Panc1 (cell line): ENCODE results near the gene POLN. TPM values are rescaled to one million over a fixed set of nuclear protein-coding genes. Genes with fewer than 3 reads are reported as not detected.

Experiments used
- ATAC-seq: fragments of 200-7000 bp; cut with Tn5 transposase; 2 replicates; pipeline ENCODE4 v1.9.1; 2020; ENCODE audit warnings: mild to moderate bottlenecking, moderate library complexity
- BruUV-seq: library from RNA; stranded (reverse); fragments of 400-500 nt; replicated peaks from 2 replicates; lab custom pipeline; 2021; lab: Mats Ljungman, UMichigan
- CTCF ChIA-PET: fragments of 300-600 bp; sonication (Branson Sonifier 250); formaldehyde crosslinking; loops from one replicate; lab custom pipeline; 2022; ENCODE audit warnings: antibody characterized with exemption; lab: Charles Lee
- POLR2A ChIA-PET: fragments of 300-600 bp; sonication (Branson Sonifier 250); formaldehyde crosslinking; loops from one replicate; lab custom pipeline; 2022; ENCODE audit warnings: antibody characterized with exemption; lab: Charles Lee
- DNase-seq: peaks from one replicate; pipeline ENCODE4 v3.0.0-alpha.2; 2010; ENCODE audit warnings: low read depth, low spot score
- H3K27ac ChIP-seq: 2 replicates; pipeline ENCODE4 v1.5.1; 2011; ENCODE audit warnings: mild to moderate bottlenecking, low read length, inconsistent platforms
- H3K27me3 ChIP-seq: fragments of 200-500 bp; sonication (Bioruptor generic); 2 replicates; pipeline ENCODE4 v1.6.0; 2014; ENCODE audit warnings: low read length, inconsistent platforms; ENCODE audit not compliant: control insufficient read depth, insufficient read depth
- H3K36me3 ChIP-seq: fragments of 200-500 bp; sonication (Bioruptor generic); 2 replicates; pipeline ENCODE4 v1.5.1; 2014; ENCODE audit warnings: inconsistent platforms, mild to moderate bottlenecking, low read length, moderate library complexity; ENCODE audit not compliant: control insufficient read depth, insufficient read depth
- H3K4me1 ChIP-seq: 2 replicates; pipeline ENCODE4 v1.5.1; 2011; ENCODE audit warnings: inconsistent platforms, mild to moderate bottlenecking, low read length, moderate library complexity; ENCODE audit not compliant: control insufficient read depth, insufficient read depth
- H3K4me3 ChIP-seq, 2 experiments: 2 replicates each; pipeline ENCODE4 v1.5.1; 2011 to 2012; ENCODE audit warnings: low read depth in 2 of 2, low read length in 2 of 2, mild to moderate bottlenecking in 2 of 2, inconsistent platforms in 1 of 2, moderate library complexity in 1 of 2
- H3K9me3 ChIP-seq: fragments of 200-500 bp; sonication (Bioruptor generic); 2 replicates; pipeline ENCODE4 v1.5.1; 2014; ENCODE audit warnings: low read depth, mild to moderate bottlenecking, inconsistent platforms, low read length, moderate library complexity; ENCODE audit not compliant: control insufficient read depth, insufficient read depth
- POLR2AphosphoS5 ChIP-seq: IDR thresholded peaks from 2 replicates; pipeline ENCODE4 v1.6.1; 2012; ENCODE audit warnings: mild to moderate bottlenecking, low read depth, low read length, moderate library complexity
- SIN3A ChIP-seq: IDR thresholded peaks from 2 replicates; pipeline ENCODE4 v1.6.1; 2012; ENCODE audit warnings: low read depth, mild to moderate bottlenecking, low read length, moderate library complexity, borderline replicate concordance; ENCODE audit not compliant: insufficient read depth
- TCF7L2 ChIP-seq: IDR thresholded peaks from 2 replicates; pipeline ENCODE4 v1.6.1; 2011; ENCODE audit warnings: mild to moderate bottlenecking, low read depth, low read length, inconsistent platforms
- in situ Hi-C: cut with HindIII; loops from 2 replicates; pipeline ENCODE4 v1.10.0; 2016; ENCODE audit warnings: low sequenced_read_pairs, low pct_unique_long_range_greater_than_20kb
- intact Hi-C: fragments of 100-400 bp; cut with micrococcal nuclease; formaldehyde crosslinking; loops from one replicate; pipeline ENCODE4 v1.10.0; 2022; ENCODE audit not compliant: unreplicated experiment
- total RNA-seq: library from RNA; stranded (reverse); gene quantifications from one replicate; pipeline ENCODE4 v1.2.1, GENCODE V29; 2021; ENCODE audit not compliant: unreplicated experiment
- TF ChIP-seq, protein P1 (sequence below): fragments of 450-650 bp; IDR thresholded peaks from 2 replicates; pipeline ENCODE4 v1.5.1; 2017; ENCODE audit warnings: mild to moderate bottlenecking
- TF ChIP-seq, protein P2 (sequence below), 2 experiments: IDR thresholded peaks; 2 replicates each; pipeline ENCODE4 v1.6.1; 2011 to 2012; ENCODE audit warnings: low read depth in 2 of 2, control low read depth in 1 of 2, low read length in 1 of 2, mild to moderate bottlenecking in 1 of 2, moderate library complexity in 1 of 2; ENCODE audit not compliant: insufficient read depth in 1 of 2

POLN gene
- total RNA-seq, 1 experiment from 2014 or later = 4.3 TPM

DNA sequence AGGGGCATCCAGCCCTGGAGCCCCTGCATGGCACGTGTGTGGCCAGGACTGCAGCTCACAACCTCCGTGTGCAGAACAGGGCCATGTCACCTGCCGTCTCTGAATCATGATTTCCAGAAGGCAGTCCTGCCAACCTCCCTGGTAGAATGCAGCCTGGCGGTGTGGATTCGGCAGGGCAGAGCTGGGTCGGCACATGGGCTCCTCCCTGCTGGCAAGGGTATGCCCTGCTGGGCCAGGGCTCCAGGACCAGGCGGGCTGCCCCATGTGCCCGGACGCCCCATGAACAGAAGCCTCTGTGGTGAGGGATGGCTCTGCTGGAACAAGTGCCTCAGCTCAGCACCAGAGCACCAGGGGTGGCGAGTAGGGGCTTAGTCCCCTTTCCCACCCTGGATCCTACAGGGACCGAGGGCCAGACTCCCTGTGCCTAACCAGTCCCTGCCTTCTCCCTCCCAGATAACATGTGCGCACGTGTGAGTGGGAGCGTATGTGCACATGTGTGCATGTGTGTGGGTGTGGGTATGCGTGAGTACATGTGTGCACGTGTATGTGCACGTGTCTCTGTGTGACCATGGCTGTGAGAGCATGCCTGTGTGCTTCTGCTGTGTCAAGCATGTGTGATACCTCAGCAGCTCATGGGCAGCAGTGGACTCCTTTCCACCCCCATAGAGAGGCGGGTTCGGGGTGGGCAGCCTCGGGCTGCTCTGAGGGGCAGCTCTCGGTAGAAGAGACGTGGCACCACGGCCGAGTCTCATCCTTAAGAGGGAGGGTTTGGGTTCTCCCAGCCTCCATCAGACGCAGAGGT lies 30.3 kb upstream of the POLN start:
- intact Hi-C loops = no loop called here

DNA sequence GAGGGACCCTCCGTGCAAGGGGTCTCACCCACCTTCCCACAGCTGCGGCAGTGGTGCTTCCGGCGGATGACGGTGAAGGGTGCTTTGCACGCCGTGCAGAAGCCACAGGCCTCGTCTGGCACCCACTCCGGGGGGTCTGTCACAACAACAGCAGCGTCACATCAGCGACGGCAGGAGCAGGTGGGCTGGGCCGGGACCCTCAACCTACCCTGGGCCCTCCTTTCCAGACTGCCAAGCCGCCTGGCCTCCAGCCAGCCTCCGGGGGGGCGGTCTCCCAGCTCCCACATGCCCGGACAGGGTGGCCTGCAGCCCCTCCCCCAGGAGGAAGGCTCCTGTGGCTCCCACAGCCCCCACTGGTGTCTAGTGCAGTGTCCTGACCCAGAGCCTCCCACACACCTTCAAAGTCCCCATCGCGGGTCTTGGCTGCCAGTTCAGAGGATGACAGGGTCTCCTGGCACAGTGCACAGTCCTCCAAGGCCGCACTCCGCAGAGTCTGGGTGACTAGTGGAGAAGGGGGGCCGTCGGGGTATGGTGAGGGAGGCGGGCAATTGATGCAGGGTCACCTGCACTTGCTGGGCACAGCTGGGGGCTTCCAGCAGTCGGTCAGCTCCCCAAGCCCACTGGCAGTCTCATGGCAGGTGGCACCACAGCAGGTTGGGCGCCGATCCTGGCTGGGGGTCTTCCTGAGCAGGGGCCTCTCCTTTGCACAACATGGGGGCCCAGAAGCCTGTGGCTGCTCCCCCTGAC lies 29.5 kb upstream of the POLN start:
- TF ChIP-seq, protein P1, sequence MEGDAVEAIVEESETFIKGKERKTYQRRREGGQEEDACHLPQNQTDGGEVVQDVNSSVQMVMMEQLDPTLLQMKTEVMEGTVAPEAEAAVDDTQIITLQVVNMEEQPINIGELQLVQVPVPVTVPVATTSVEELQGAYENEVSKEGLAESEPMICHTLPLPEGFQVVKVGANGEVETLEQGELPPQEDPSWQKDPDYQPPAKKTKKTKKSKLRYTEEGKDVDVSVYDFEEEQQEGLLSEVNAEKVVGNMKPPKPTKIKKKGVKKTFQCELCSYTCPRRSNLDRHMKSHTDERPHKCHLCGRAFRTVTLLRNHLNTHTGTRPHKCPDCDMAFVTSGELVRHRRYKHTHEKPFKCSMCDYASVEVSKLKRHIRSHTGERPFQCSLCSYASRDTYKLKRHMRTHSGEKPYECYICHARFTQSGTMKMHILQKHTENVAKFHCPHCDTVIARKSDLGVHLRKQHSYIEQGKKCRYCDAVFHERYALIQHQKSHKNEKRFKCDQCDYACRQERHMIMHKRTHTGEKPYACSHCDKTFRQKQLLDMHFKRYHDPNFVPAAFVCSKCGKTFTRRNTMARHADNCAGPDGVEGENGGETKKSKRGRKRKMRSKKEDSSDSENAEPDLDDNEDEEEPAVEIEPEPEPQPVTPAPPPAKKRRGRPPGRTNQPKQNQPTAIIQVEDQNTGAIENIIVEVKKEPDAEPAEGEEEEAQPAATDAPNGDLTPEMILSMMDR = no peak
- no peak for TF ChIP-seq TCF7L2
- TF ChIP-seq POLR2AphosphoS5 = no peak
- no peak for TF ChIP-seq SIN3A
- TF ChIP-seq, protein P2, sequence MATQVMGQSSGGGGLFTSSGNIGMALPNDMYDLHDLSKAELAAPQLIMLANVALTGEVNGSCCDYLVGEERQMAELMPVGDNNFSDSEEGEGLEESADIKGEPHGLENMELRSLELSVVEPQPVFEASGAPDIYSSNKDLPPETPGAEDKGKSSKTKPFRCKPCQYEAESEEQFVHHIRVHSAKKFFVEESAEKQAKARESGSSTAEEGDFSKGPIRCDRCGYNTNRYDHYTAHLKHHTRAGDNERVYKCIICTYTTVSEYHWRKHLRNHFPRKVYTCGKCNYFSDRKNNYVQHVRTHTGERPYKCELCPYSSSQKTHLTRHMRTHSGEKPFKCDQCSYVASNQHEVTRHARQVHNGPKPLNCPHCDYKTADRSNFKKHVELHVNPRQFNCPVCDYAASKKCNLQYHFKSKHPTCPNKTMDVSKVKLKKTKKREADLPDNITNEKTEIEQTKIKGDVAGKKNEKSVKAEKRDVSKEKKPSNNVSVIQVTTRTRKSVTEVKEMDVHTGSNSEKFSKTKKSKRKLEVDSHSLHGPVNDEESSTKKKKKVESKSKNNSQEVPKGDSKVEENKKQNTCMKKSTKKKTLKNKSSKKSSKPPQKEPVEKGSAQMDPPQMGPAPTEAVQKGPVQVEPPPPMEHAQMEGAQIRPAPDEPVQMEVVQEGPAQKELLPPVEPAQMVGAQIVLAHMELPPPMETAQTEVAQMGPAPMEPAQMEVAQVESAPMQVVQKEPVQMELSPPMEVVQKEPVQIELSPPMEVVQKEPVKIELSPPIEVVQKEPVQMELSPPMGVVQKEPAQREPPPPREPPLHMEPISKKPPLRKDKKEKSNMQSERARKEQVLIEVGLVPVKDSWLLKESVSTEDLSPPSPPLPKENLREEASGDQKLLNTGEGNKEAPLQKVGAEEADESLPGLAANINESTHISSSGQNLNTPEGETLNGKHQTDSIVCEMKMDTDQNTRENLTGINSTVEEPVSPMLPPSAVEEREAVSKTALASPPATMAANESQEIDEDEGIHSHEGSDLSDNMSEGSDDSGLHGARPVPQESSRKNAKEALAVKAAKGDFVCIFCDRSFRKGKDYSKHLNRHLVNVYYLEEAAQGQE (IDR thresholded peaks at IDR 0.05; ENCODE audit: insufficient read depth in 1 of 2, low read depth in 2 of 2, low read length in 1 of 2) = no peak
- in situ Hi-C loops = no loop called here

More for the DNA sequence above, 30.3 kb upstream of the POLN start:
- Histone ChIP-seq H3K36me3 (no peaks in the 10 kb centered on the region), H3K9me3 (no peaks in the 10 kb centered on the region), H3K4me3 (no peak overlapping the region), H3K4me1 (no peaks in the 10 kb centered on the region), H3K27ac (no peak overlapping the region), H3K27me3 (no peaks in the 10 kb centered on the region)
- ChIA-PET CTCF (no interaction called here), POLR2A (no interaction called here)
- TF ChIP-seq, protein P2 (IDR thresholded peaks at IDR 0.05; ENCODE audit: insufficient read depth in 1 of 2, low read depth in 2 of 2, low read length in 1 of 2) = no peak
- TF ChIP-seq, protein P1 = no peak
- no peak for TF ChIP-seq SIN3A
- TF ChIP-seq TCF7L2 = no peak
- TF ChIP-seq POLR2AphosphoS5 = no peak
- BruUV-seq = no TSS peak
- ATAC-seq (no peak), DNase-seq (no peak)
- in situ Hi-C loops = no loop called here

More for the DNA sequence above, 29.5 kb upstream of the POLN start:
- ATAC-seq (no peak), DNase-seq (no peak)
- CTCF ChIA-PET = no interaction called here
- Histone ChIP-seq H3K27ac (no peak overlapping the region), H3K27me3 (no peaks in the 10 kb centered on the region), H3K9me3 (no peaks in the 10 kb centered on the region), H3K4me1 (no peaks in the 10 kb centered on the region), H3K4me3 (no peak overlapping the region), H3K36me3 (no peaks in the 10 kb centered on the region)
- intact Hi-C loops = no loop called here
- POLR2A ChIA-PET = no interaction called here
- BruUV-seq = no TSS peak
